HG02759 (cell line): ENCODE measurements around the gene EIF4EBP2.

Experiments used
- ATAC-seq: cut with Tn5 transposase; IDR thresholded peaks from one replicate; pipeline ENCODE4 v1.9.1; 2021; ENCODE audit warnings: mild to moderate bottlenecking, moderate library complexity; ENCODE audit not compliant: unreplicated experiment

The EIF4EBP2 gene, protein sequence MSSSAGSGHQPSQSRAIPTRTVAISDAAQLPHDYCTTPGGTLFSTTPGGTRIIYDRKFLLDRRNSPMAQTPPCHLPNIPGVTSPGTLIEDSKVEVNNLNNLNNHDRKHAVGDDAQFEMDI

GRCh38 chr10:70404036-70404786, at the start of gene EIF4EBP2:
EIF4EBP2 (plus strand) TSS chr10:70404145; CDS start chr10:70404402, 257 bp downstream.
- ATAC-seq, result peak; percentile 83

DNA sequence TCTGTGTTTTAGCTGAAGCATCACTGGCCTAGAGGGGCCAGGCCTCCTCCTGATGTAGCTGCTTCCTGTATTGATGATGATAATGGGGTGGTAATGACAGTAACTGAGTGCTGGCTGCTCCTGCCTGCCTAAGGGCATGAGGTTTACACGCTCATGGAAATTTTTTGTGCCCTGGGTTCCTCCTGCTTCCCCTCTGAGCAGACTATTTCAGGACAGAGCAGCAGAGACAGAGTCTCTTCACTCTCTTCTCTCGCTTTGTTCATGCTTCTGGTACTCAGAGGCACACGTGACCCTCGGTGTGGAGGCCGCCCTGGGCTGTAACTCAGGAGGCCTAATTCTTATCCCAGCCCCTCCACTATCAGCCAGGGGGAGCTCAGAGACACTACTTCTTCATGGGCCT, 49.4 kb upstream of the EIF4EBP2 start:
- peak; percentile 30 for ATAC-seq

- peak; percentile 69 for ATAC-seq
These were observed 48.6 kb upstream of the EIF4EBP2 start for GRCh38 chr10:70355051-70356021.

DNA sequence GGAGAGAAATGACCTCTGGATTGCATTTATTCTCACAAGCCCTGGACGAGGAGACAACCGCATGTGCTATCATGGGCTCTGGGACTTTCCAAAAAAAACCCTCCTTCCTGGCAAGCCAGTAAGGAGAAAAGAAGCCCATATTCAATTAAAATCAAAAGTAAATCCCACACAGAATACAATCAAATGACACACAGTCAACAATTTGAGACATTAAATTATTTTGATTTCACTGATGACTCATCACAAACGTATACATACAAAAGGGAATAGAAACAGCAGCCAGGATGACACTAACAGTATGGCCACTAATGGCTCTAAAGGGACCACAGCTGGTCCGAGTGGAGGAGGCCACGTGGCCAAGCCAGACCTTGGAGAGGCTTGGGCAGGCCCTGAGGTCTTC, 46.4 kb upstream of the EIF4EBP2 start:
- no peak for ATAC-seq

DNA sequence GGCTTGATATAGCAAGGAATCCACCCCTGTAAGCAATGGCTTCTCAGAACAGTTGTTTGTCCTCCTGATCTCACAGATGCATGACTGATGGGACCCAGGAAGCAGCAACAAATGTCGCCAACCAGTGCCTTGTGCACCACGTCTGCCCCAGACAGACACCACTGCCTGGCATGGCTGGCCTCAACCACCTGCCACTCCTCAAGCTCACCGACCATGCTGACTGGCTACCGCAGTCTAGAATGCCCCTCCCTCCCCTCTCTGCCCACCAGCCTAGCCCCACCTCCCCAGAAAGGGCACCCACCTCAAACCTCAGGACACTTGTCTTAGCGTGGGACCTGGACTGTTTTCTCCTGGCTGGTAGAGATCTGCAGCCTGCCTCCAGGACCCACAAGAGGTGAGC, 45.5 kb upstream of the EIF4EBP2 start:
- no peak for ATAC-seq

DNA sequence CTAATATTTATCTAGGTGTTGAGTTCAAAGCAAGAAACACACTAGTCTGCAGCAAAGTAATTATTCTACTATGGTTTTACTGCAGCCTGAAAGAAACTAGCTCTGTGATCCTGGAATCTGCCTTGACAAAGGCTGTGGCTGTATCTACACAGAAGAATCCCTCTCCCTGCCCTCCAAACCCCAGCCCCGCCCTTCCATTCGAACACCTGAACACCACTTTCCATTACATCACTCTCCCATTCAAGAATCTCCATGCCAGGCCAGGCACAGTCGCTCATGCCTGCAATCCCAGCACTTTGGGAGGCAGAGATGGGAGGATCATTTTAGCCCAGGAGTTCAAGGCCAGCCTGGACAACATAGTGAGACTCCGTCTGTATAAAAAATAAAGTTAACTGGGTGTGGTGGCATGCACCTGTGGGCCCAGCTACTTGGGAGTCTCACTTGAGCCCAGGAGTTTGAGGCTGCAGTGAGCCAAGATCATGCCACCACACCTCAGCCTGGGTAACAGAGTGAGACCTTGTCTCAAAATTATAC, 44.9 kb upstream of the EIF4EBP2 start:
- no peak for ATAC-seq

GRCh38 chr10:70360215-70360614, 43.7 kb upstream of the EIF4EBP2 start:
- ATAC-seq, result no peak

GRCh38 chr10:70362328-70362727, 41.6 kb upstream of the EIF4EBP2 start:
- no peak for ATAC-seq

GRCh38 chr10:70363292-70363691, 40.7 kb upstream of the EIF4EBP2 start:
- no peak for ATAC-seq

DNA sequence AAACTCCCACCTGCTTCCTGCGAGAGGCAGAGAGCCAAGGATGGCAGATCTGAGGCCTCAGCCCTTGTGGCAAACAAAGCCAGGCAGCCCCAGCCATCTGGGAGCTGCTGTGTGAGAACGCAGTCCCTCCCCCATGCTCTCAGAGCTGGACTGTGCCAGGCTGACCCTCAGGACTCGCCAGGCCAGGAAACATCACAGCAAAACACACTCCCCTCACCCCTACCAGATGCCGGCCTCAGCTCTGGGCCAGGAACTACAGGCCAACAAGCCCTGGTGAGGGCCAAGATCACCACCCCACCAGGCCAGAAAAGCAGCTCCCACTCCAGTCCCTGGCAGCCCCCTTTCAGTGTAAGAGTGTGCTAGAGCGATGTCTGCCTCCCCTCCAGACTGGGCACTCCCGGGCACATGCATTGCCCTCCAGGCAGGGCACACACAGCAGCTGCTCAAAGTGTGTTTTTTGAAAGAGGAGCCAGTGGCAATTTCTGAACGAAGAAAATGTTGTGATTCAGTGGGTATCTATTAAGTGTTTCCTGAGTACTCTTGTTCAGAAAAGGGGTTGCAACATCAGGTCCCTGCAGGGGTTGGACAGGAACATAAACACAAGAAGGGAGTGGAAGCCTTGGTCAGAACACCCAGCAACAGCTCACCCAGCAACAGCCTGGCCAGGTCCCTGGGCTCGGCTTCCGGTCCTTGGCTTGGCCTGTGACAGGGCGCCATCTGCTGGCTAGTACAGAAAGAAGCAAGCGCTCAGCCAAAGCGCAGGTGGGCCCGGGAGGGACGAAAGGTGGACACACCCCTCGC, 39.8 kb upstream of the EIF4EBP2 start:
- peak; percentile 87 for ATAC-seq

DNA sequence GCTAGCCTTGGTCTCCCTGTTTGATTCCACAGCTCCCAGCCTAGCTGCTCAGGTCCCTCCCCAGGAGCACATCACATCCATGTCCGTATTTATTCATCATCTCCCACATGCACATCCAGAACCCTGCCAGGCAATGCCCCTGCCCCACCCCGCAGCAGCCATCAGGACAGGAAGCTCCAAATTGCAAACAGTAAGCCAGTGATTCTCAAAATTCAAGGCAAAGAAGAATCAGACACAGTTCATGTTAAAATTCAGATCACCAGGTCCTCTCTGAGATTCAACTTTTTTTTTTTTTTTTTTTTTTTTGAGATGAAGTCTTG, 39.2 kb upstream of the EIF4EBP2 start:
- no peak for ATAC-seq

DNA sequence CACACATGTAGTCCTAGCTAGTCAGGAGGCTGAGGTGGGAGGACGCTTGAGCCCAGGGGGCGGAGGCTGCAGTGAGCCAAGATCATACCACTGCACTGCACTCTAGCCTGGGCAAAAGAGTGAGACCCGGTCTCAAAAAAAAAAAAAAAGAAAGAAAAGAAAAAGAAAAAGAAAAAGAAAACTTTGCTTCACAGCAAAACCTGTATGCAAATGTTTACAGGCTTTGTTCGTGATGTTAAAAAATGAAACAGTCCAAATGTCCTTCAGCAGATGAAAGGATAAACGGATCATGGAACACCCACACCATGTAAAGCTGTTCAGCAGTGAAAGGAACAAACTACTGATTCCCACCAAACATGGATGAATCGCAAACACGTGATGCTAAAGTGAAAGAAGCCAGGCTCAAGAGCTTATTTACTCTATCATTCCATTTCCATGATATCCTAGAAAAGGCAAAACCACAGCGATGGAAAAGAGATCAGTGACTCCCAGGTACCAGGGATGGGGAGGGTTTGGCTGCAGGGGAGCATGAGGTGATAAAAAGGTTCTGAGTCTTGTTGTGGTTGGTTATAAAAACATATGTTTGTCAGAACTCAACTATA, 36.6 kb upstream of the EIF4EBP2 start:
- ATAC-seq, result no peak

DNA sequence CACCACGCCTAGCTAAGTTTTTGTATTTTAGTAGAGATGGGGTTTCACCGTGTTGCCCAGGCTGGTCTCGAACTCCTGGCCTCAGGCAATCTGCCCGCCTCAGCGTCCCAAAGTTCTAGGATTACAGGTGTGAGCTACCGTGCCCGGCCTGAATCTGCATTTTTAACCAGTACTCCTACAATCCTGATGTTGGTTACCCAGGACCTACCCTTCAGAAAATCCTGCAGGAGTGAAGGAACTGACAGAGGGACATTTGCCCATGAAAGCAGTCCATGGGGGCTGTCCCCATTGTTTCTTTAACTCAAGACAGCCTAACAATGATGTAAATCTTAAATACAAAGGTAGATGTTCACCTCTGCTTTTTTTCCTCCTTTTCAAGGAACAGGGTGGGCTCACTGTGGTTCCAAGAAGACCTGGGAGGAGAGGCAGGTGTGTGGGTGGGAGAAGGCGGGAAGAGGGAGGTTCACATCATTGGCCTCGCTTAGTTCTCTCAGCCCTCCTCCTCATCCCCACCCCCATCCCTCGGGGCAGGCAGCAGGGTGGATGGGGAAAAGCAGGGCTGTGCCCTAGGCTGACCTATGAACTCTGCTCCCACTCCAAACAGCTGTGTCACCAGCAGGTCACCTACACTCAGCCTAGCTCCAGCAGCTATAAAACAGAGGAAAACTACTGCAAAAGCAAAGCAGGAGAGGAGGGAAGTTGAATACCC, 35.0 kb upstream of the EIF4EBP2 start:
- ATAC-seq, result no peak

GRCh38 chr10:70369498-70370018, 34.4 kb upstream of the EIF4EBP2 start:
- no peak for ATAC-seq

DNA sequence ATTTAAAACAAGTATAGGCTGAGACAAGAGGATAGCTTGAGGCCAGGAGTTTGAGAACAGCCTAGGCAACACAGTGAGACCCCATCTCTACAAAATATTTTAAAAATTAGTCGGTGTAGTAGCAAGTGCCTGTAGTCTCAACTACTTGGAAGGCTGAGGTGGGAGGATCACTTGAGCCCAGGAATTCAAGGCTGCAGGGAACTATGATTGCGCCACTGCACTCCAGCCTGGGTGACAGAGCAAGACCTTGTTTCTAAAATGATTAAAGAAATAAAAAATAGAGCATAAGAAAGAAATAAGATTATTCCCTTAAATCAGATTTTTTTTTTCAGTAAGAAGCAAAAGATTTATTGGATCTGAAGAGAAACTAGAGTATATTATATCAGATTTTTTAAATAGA, 33.2 kb upstream of the EIF4EBP2 start:
- ATAC-seq, result no peak

GRCh38 chr10:70371846-70372245, 32.1 kb upstream of the EIF4EBP2 start:
- no peak for ATAC-seq

DNA sequence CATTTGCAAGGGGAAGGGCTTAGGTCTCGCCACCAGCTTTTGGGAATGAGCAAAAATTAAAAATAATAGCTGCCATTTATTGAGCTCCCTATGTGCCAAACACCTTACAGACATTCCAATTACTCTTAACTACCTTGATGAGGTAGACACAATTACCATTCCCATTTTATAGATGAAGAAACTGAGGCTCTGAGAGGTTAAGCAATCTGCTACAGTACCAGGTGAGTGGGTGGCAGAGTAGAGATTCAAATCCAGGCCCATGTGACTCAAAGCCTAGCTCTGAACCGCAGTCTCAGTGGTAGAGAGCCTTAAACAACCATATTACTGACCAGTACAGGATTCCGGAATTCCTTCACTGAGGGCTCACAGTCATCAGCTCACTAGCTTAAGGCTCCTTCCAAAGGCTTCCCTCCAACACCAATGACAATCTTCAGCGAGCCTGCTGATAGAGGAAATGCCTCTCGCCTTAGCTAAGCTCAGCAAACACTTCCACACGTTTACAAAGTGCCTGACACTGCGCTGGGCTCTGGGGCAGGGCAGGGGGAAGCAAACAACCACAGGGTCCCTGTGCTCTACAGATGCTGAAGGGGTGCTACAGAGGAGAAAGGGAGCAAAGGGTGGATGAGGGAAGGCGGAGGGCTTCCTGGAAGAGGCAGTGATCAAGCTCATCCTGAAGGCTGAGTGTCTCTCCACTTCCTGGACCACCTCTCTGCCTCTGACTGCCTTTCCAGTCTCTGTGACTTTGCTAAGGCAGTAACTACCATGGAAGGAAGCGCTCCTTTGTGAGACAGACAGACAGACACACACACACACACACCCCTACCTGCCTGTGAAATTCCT, 28.9 kb upstream of the EIF4EBP2 start:
- ATAC-seq, result no peak
